HFFc6 (cell line): ENCODE results near the gene STK11IP. TPM values are rescaled to one million over a fixed set of nuclear protein-coding genes. Genes with fewer than 3 reads are reported as not detected.

Experiments
- DNase-seq: peaks from one replicate; pipeline ENCODE4 v3.0.0-alpha.2; 2018
- H3K27ac Mint-ChIP-seq: 2 replicates; pipeline ENCODE4 v1.8.0; 2020; ENCODE audit warnings: mild to moderate bottlenecking, mixed read lengths
- H3K27me3 Mint-ChIP-seq: 2 replicates; pipeline ENCODE4 v1.8.0; 2021; ENCODE audit warnings: mild to moderate bottlenecking, moderate library complexity, mixed read lengths; ENCODE audit not compliant: insufficient read depth
- H3K36me3 Mint-ChIP-seq: 2 replicates; pipeline ENCODE4 v1.8.0; 2021; ENCODE audit warnings: low read depth, mixed read lengths
- H3K4me1 Mint-ChIP-seq: 2 replicates; pipeline ENCODE4 v1.8.0; 2020; ENCODE audit warnings: low read depth, mixed read lengths
- H3K4me3 Mint-ChIP-seq: 2 replicates; pipeline ENCODE4 v1.8.0; 2020; ENCODE audit warnings: mild to moderate bottlenecking, moderate library complexity, mixed read lengths
- H3K9me3 Mint-ChIP-seq: 2 replicates; pipeline ENCODE4 v1.8.0; 2020; ENCODE audit warnings: mild to moderate bottlenecking, mixed read lengths
- CTCF ChIP-seq: fragments of 200-600 bp; sonication (generic); IDR thresholded peaks from 2 replicates; pipeline ENCODE4 v1.5.0; 2021; ENCODE audit warnings: antibody characterized with exemption, mild to moderate bottlenecking
- total RNA-seq, 6 experiments: library from RNA; stranded (reverse); fragmentation: NEBNext Ultra II Directional; extraction: Animal tissue kit (Norgen Biotek cat#: 25700); gene quantifications; 2 replicates in 1 of 6; 3 replicates in 5 of 6; pipeline ENCODE4 v1.2.3, GENCODE V29; 2021

Gene STK11IP
- total RNA-seq, 6 experiments from 2014 or later: 17.4 to 21.5 (median 18.9) TPM

- Mint-ChIP-seq H3K27me3 (peaks cover 6% of the 10 kb centered on the region), H3K9me3 (no peaks in the 10 kb centered on the region), H3K4me1 (peaks cover 29% of the 10 kb centered on the region), H3K27ac (no peak overlapping the region), H3K4me3 (no peak overlapping the region), H3K36me3 (no peaks in the 10 kb centered on the region; the same call in 1 of the 2 replicates)
- no peak for DNase-seq
- TF ChIP-seq CTCF: no peak
Observed at GRCh38 chr2:219638948-219639755, 41.5 kb downstream of the STK11IP start.

GRCh38 chr2:219641390-219642068 lies 43.9 kb downstream of the STK11IP start:
- Mint-ChIP-seq H3K4me3 (peak overlapping the region; percentile 1; the same call in 1 of the 2 replicates), H3K4me1 (peaks cover 51% of the 10 kb centered on the region), H3K9me3 (no peaks in the 10 kb centered on the region), H3K27ac (peak overlapping the region; percentile 75), H3K36me3 (no peaks in the 10 kb centered on the region; the same call in 1 of the 2 replicates), H3K27me3 (peaks cover 6% of the 10 kb centered on the region)
- TF ChIP-seq CTCF: no peak
- no peak for DNase-seq

DNA sequence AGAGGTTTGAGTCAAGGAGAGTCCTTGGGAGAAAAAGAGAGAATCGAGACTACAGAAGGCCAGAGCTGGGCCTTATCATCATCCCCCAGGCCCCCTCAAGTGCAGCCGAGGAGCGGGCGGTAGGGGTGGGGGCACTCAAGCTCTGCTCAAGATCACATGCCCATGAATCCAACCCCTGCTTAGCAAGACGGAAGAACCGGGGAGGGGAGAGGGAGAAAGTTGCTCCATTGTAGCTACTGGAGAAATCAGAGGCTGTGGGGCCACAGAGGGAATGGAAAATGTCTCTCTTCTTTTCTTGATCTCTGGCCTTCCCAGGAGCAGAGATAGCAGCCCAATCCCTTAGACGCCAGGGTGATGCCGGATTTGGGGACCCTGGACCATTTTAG lies 44.4 kb downstream of the STK11IP start:
- peaks cover 6% of the 10 kb centered on the region for H3K27me3 Mint-ChIP-seq
- peaks cover 51% of the 10 kb centered on the region for H3K4me1 Mint-ChIP-seq
- peak overlapping the region; percentile 75 for H3K27ac Mint-ChIP-seq
- TF ChIP-seq CTCF: no peak
- no peak for DNase-seq
- H3K36me3 Mint-ChIP-seq: no peaks in the 10 kb centered on the region; the same call in 1 of the 2 replicates
- no peaks in the 10 kb centered on the region for H3K9me3 Mint-ChIP-seq
- H3K4me3 Mint-ChIP-seq: peak overlapping the region; percentile 21

- peaks cover 6% of the 10 kb centered on the region for H3K27me3 Mint-ChIP-seq
- H3K4me3 Mint-ChIP-seq: peak overlapping the region; percentile 44
- no peaks in the 10 kb centered on the region for H3K9me3 Mint-ChIP-seq
- peak; percentile 98 for TF ChIP-seq CTCF
- H3K4me1 Mint-ChIP-seq: peaks cover 51% of the 10 kb centered on the region
- H3K27ac Mint-ChIP-seq: peak overlapping the region; percentile 75
- DNase-seq: peak; percentile 93
- no peaks in the 10 kb centered on the region; the same call in 1 of the 2 replicates for H3K36me3 Mint-ChIP-seq
Observed at GRCh38 chr2:219642465-219643083, 44.9 kb downstream of the STK11IP start.

DNA sequence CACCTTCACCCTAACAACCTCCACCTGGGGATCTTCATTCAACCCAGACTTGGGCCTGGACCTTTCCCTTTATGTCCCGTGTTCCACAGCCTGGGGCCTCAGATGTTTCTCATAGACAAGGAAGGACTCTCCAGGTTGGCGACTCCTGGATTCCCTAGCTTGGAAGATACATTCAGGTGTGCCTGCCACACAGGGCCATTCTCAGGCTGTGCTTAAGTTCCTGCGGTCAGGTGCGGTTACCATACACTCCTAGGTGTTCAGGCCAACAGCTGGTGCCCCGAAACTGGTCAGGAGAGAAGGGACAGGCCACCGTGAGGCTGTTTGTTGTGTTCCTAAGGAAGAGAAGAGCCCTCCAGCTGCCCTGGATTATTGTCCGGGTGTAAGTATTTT lies 45.4 kb downstream of the STK11IP start:
- no peak overlapping the region for H3K4me3 Mint-ChIP-seq
- DNase-seq: no peak
- no peaks in the 10 kb centered on the region; the same call in 1 of the 2 replicates for H3K36me3 Mint-ChIP-seq
- H3K27ac Mint-ChIP-seq: no peak overlapping the region
- H3K27me3 Mint-ChIP-seq: peaks cover 6% of the 10 kb centered on the region
- H3K9me3 Mint-ChIP-seq: no peaks in the 10 kb centered on the region
- no peak for TF ChIP-seq CTCF
- H3K4me1 Mint-ChIP-seq: peaks cover 51% of the 10 kb centered on the region
